K562 (cell line): ENCODE data around the gene BANK1.

Experiments used
- HDAC1 ChIP-seq, 2 experiments: fragments of 450-650 bp; IDR thresholded peaks; 2 replicates each; pipeline ENCODE4 v1.6.1; 2016 to 2017; ENCODE audit warnings: inconsistent platforms in 1 of 2, mild to moderate bottlenecking in 1 of 2, moderate library complexity in 1 of 2
- SNAPC5 ChIP-seq: fragments of 250-450 bp; sonication (Bioruptor Pico); IDR thresholded peaks from 2 replicates; pipeline ENCODE4 v1.8.0; 2021; ENCODE audit warnings: moderate library complexity, mild to moderate bottlenecking, inconsistent platforms
- YY1 ChIP-seq, 3 experiments: IDR thresholded peaks; 2 replicates each; pipeline ENCODE4 v1.6.1; 2011; ENCODE audit warnings: low read length in 2 of 3, mild to moderate bottlenecking in 2 of 3, moderate library complexity in 2 of 3, borderline replicate concordance in 1 of 3, control low read depth in 1 of 3, low read depth in 1 of 3; ENCODE audit not compliant: insufficient read depth in 3 of 3, insufficient replicate concordance in 2 of 3, control insufficient read depth in 1 of 3, insufficient read length in 1 of 3; ENCODE audit errors: extremely low read depth in 1 of 3
- ZEB2 ChIP-seq: fragments of 450-650 bp; IDR thresholded peaks from 2 replicates; pipeline ENCODE4 v1.6.1; 2016
- ZNF311 ChIP-seq: fragments of 250-450 bp; sonication (Bioruptor Pico); IDR thresholded peaks from 2 replicates; pipeline ENCODE4 v1.4.0; 2020; ENCODE audit warnings: mild to moderate bottlenecking, moderate library complexity

GRCh38 chr4:101856149-101856548 is 65.6 kb downstream of the BANK1 start:
- TF ChIP-seq HDAC1 (IDR thresholded peaks at IDR 0.05) (no peak), SNAPC5 (CRISPR knock-in tag) (no peak), ZNF311 (CRISPR knock-in tag) (no peak), ZEB2 (no peak), YY1 (IDR thresholded peaks at IDR 0.05; ENCODE audit: borderline replicate concordance in 1 of 3, control insufficient read depth in 1 of 3, extremely low read depth in 1 of 3, insufficient read depth in 3 of 3, insufficient read length in 1 of 3, insufficient replicate concordance in 2 of 3, low read depth in 1 of 3, low read length in 2 of 3) (no peak)
